GM12872 (cell line): ENCODE measurements around the gene LSM3.

Experiments
- CTCF ChIP-seq: IDR thresholded peaks from 3 replicates; pipeline ENCODE4 v1.5.1; 2011; ENCODE audit warnings: low read depth, mild to moderate bottlenecking, low read length, moderate library complexity; ENCODE audit not compliant: insufficient read depth

LSM3 gene

GRCh38 chr3:14178247-14179113 is at the start of gene LSM3, which contains the start of gene XPC:
Gene LSM3 (plus strand): TSS chr3:14178817. CDS start chr3:14178861, 44 bp downstream.
Gene XPC (minus strand): TSS chr3:14178601. CDS start chr3:14178568, 33 bp downstream.
- TF ChIP-seq CTCF: no peak

GRCh38 chr3:14129296-14129695 is 49.3 kb upstream of the LSM3 start:
- TF ChIP-seq CTCF: no peak

GRCh38 chr3:14130230-14130629 is 48.4 kb upstream of the LSM3 start:
- no peak for TF ChIP-seq CTCF

- no peak for TF ChIP-seq CTCF
These were observed 47.9 kb upstream of the LSM3 start for GRCh38 chr3:14130707-14131106.

- TF ChIP-seq CTCF: no peak
These were observed 47.5 kb upstream of the LSM3 start for GRCh38 chr3:14131134-14131533.

- no peak for TF ChIP-seq CTCF
These were observed 46.5 kb upstream of the LSM3 start for GRCh38 chr3:14132120-14132519.

GRCh38 chr3:14132689-14133088 is 45.9 kb upstream of the LSM3 start:
- TF ChIP-seq CTCF: no peak
